TTC549 (cell line): ENCODE data around the gene AR.

Experiments
- FAIRE-seq: peaks from 2 replicates; lab custom pipeline; 2012; peaks lifted over from hg19 to GRCh38; lab: Jason Lieb, UNC

The AR gene

GRCh38 chrX:67563469-67564448, 19.9 kb downstream of the AR start:
- FAIRE-seq, result no peak

- no peak for FAIRE-seq
Observed at GRCh38 chrX:67564475-67564874, 20.7 kb downstream of the AR start.

- no peak for FAIRE-seq
Observed at GRCh38 chrX:67568769-67569168, 24.9 kb downstream of the AR start.

DNA sequence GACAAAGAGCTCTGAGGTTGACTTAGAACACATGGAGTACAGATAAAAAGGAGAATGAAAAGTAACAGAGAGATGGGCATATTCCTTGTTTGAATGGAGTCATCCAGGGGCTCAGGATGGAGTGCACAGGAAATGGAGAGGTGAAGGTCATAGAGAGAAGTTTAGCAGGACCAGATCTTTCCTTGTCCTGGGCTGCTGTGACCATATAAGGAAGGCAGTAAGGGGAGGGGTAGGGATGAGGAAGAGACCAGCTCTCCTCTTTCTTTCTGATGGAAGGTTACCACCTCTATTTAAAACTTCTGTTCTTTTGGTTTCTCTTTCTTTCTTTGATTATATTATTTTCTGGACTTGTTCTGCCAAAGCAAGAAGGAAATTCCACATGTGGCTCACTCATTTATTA, 27.0 kb downstream of the AR start:
- no peak for FAIRE-seq

GRCh38 chrX:67574696-67575095, 30.9 kb downstream of the AR start:
- FAIRE-seq, result no peak

DNA sequence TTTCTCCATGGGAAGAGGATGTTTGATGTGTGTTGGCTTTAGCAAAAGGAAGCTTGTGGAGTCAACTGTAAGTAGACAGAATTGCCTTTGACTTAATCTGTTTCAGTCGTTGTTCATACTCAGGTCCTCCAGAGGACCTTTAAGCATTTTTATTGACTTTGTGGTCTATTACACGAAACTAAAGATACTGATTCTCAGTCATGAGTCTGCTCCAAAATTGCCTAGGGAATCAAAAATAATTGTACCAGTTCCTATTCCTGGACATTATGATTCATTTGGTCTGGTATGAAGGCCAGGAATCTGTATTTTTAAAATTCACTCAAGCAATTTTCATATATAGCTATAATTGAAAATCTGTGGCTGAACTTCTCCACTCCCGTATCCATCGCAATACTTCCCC, 38.6 kb downstream of the AR start:
- no peak for FAIRE-seq

DNA sequence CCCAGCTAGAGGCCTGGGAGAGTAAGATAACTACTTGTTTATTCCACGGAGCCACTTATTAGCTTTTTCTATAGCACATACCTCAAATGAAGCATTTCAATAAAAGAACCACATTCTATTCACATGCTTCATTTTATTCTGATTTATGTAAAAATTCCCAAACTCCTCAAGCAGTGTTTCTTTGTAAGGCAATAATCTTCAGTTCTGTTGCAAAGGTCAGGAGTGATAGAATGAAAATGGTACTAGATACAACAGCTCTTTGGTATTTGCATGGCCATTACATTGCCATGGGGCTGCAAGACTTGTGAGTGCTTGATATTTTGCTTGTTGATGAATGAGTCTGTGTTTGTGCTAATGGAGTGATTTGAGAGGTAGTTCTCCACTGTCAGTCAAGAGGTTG, 39.4 kb downstream of the AR start:
- no peak for FAIRE-seq

DNA sequence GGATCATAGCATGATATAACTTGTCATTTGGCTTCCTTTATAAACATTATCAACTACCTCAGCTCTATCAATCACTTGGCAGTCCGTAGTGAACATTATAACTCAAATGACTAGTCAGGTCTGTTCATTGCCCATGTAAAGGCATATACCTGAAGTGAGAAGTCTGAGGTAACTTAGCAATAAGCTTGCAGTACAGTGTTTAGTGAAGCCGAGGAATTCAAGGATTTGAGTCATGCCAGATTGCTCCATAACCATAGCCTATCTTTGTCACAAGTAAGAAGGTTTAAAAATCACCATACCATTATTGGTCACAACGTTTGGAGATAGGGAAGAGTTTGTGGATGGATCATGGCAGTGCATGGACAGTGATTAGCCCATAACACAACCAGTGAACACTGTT, 41.6 kb downstream of the AR start:
- no peak for FAIRE-seq

DNA sequence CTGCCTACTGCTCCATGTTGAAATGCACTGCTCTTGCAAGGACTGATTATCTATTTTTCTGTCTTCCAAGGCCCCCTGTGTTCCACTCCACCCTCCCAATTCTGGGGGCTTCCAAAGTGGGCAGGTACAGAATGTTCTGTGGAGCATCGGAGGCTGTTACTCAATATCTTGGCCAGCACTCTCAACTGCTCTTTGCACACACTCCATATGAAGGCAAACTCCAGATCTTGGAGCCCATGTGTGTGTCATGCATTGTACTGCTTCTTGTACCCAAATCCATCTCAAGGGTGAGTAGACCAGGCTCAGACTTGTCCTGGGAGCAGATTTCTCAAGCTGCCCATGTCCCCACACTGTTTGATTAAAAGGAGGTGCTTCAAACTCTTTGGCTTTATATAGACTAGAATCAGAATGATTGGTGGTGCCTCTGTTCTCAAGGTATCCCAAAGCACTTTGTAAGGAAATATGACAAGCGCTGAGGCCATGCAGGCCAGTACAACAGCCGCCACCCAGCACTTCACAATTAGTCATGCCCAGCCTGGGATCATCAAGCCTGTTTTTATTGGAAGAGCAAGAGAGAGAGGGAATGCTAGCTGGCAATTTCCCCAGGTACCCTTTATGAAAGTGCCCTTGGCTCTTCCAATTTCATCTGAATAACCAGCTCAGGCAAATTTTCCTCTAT, 44.3 kb downstream of the AR start:
- FAIRE-seq, result no peak

- FAIRE-seq, result no peak
Observed at GRCh38 chrX:67596839-67597790, 53.3 kb downstream of the AR start.

DNA sequence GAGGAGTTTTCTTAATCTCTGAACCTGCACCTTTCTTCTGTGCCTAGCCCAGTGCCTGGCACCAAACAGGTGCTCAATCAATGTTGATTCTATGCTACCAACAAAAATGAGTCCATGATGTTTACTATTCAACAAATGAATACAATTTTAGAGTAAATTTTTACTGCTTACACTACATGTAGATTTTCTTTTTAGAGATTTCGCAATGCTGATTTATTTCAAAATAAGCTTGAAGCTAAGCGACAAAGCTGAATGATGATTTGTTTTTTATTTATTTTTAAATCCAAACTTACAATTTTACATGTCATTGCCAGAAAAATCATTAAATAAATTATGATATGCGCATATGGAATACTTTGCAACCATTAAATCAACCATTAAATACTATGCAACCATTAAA, 55.7 kb downstream of the AR start:
- FAIRE-seq, result no peak

DNA sequence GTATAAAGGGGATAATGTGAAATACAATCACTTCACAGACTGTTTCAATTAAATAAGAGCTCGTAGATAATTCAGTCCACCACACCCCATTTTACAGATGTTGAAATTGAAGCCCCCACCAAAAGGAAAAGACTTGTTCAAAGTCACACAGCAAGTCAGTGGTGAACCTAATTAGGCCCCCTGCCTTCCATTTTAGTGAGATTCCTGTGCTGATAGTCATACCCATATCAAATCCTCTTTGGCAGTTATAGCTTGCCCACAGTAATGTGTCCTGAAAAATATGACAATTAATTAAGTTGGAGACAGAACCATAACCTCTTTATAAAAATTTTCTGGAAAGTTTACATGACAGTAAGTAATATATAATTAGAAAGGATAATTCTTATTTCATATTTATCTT, 58.0 kb downstream of the AR start:
- FAIRE-seq, result no peak

DNA sequence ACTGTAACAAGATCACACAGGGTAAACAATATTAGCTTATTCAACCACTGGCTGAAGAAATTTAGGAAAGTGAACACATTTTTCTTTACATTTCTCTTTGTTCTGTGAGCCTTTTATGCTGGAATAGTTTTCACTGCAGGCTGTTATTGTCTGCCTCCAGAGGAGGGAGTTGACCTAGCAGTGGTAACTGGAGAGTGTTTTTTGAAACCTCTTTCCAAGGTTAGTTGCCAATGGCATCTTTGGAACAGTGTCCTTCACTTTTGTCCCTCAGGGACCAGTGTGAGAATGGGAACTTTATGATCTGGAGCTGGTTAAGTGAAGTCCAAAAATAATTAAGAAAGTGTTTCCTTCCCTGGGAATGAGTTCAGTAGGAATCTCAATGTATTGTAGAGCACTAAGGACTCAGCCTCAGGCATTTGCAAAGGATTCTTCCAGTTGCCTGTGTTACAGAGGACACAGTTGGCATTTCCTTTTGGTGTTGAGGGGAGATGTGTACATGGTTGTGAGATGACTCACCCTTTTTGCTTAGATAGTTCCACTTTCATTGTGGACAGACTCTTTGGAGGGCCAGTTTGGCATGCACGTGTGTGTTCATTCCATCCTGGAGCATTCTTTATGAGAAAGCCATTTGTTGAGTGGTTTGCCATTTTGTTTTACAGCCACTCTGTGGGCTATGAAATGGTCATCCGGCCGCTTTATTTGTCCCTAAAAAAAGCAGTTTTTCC, 61.3 kb downstream of the AR start:
- no peak for FAIRE-seq

- FAIRE-seq, result no peak
Observed at GRCh38 chrX:67607466-67607865, 63.6 kb downstream of the AR start.

- no peak for FAIRE-seq
Observed at GRCh38 chrX:67610282-67610681, 66.5 kb downstream of the AR start.

- no peak for FAIRE-seq
Observed at GRCh38 chrX:67612231-67612630, 68.4 kb downstream of the AR start.

DNA sequence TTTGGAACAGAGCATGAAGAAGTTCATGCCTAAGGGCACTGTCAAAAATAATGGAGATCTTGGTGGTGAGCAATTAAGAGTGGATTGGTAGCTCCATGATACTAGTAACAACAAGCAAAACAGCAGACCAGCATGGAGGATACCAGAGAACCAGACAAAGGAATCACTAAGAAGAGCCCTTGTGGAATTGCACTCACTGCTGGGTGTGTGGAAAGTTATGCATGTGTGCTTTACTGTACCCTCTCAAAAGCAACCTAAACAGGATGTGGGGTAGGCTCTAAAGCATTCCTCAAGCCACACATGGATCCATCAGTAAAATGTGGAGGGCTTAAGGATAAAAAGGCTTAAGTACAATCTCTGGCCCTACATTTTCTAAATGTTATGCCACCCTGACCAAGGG, 69.5 kb downstream of the AR start:
- FAIRE-seq, result no peak

- FAIRE-seq, result no peak
Observed at GRCh38 chrX:67613996-67614395, 70.2 kb downstream of the AR start.

GRCh38 chrX:67614423-67614822, 70.6 kb downstream of the AR start:
- FAIRE-seq, result no peak

DNA sequence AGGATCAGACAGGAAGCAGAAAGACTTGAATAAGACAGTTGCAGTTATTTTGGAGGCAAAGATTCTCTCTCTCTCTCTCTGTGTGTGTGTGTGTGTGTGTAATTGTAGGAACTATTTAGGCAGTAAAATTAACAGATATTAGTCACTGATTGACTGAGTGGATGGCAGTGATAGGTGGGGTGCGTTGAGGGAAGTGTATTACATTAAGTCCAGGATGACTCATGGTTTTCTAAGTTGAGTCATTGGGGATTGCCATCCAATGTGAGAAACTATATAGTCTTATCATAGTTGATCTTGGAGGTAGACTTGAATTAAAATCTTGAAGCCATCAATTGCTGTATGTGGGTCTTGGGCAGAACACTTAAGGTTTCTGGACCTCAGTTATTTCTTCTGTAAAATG, 75.4 kb downstream of the AR start:
- no peak for FAIRE-seq

GRCh38 chrX:67622053-67622585, 78.3 kb downstream of the AR start:
- no peak for FAIRE-seq

- FAIRE-seq, result no peak
Observed at GRCh38 chrX:67624325-67624724, 80.5 kb downstream of the AR start.
